GM19099 (cell line): Measurements from ENCODE around the gene KIAA1217.

Experiments used
- POLR2A ChIP-seq: IDR thresholded peaks from 3 replicates; pipeline ENCODE4 v1.6.1; 2011; ENCODE audit warnings: low read depth; ENCODE audit not compliant: insufficient read length; ENCODE audit errors: extremely low read depth

The KIAA1217 gene

GRCh38 chr10:24350070-24350921 is 141.4 kb downstream of the KIAA1217 start:
- no peak for TF ChIP-seq POLR2A

GRCh38 chr10:24351961-24352360 is 143.0 kb downstream of the KIAA1217 start:
- TF ChIP-seq POLR2A: no peak

DNA sequence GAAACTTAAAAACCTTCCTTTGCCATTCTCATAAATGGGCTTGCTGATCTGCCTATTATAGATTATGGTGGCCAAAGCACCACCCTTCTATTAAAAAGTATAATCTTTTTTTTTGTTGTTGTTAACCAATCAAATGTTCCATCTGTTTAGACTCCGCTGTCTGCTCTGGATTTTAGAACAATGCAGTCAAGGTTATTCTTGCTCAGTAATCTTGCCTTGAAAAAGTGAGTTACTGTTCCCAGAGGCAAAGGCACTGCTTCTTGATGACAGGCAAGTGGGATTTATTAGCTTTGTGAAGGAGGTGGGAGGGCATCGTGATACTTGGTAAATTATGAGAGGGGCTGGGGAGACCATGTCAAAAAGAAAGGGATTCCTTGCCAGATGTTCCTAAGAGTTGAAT is 143.5 kb downstream of the KIAA1217 start:
- TF ChIP-seq POLR2A: no peak

DNA sequence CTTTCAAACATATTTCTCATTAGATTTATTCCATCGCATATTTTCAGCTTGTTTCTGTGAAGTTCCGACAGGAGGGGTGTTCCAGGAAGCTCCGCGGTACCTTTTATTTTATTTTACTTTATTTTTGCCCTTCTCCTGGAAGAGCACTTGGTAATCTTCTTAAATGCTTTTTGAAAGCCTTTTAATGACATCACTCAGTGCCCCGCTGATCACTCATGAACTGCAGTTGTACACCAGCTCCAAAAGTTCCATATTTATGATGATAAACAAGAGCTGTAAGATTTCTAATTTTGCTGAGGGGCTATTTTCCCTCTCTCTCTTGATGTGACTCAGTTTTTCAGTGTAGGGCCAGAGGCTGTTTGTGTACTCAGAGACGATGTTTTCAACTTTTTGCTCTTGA is 144.4 kb downstream of the KIAA1217 start:
- TF ChIP-seq POLR2A: no peak

DNA sequence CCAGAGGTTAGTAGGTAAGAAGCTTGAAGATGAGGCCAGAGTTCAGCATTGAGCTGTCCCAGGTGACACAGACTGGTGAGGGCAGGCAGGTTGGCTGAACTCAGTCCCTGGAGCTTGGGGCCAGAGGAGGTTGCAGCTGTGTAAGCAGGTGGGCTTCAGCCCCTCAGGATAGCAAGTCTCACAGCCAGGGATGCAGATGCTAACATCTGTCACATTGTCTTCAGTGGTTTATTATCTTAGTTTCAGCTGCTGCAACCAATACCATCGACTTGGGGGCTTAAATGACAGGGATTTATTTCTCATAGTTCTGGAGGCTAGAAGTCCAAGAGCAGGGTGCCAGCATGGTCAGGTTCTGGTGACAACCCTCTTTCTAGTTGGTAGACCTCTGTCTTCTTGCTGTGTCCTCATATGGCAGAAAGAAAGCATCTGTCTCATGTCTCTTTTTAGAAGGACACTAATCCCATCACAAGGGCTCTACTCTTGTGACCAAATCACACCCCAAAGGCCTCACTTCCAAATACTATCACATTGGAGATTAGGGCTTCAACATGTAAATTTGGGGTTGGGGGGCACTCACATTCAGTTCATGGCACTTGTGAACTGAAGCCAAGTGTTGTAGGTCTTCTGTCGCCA is 146.2 kb downstream of the KIAA1217 start:
- no peak for TF ChIP-seq POLR2A

DNA sequence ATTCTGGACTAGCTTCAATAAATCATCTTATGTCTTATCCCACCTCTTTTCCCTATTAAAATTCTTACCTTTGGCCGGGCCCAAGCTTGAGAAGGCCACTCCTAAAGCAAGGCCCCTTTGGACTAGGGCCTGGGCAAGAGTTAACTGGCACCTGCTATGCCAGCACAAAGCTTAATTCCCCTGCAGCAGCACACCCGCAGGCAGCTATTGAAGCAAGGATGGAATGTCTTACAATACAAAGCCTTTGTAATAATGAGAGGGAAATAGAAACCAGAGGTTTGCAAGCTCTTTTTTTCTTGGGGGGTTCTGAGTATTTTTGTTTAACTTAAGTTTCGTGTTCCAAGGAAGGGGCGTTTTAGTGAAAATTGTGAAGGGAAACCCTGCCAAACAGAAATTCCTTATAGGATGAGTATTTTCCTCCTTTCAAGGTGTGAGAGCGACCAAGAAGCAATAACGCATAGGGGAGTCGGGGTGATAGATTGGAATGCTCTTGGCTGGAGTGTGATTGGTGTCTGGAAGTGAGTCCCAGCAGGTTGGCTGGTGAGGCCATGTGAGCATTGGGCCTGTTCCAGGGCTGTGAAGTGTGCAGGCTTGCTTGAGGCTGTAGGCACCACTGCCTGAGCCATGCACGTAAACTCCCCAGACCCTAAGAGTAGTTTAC is 148.5 kb downstream of the KIAA1217 start:
- TF ChIP-seq POLR2A: no peak

GRCh38 chr10:24358022-24358421 is 149.1 kb downstream of the KIAA1217 start:
- TF ChIP-seq POLR2A: no peak

DNA sequence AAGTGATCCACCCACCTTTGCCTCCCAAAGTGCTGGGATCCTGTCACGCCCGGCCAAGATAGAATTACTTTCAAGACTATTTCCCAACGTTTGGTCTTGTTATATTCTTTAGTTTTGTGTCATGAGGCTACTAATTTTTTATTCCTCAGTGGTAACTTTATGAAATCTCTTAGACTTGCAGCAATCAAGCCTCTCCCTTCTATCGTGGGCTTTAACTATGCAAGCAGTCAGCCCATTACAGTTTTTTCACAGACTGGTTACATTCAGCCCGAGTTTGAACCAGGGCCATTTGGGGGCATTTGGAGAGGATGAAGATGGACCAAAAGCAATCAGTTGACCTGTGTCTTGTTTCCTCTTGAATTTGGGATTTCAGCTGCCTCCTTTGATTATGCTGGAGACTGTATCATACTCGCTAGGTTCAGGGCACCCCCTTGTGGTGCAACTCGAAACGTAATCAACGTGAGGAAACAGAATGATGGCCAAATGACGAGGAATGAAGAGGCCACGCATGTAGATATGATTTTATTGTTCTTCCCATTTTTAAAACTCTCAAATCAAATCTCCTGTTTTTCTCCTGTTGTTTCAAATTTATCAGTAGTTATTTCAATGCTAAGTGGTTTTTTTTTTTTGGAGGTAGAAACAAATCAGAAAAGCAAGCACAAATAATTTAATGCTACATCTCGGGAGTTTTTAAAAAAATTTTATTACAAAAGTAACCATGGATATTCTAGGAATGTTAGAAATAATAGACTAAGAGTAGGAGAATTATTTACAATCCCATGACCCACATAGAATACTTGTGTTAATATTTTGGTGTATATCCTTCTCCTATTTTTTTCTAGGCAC is 151.6 kb downstream of the KIAA1217 start:
- TF ChIP-seq POLR2A: no peak

GRCh38 chr10:24363070-24363469 is 154.1 kb downstream of the KIAA1217 start:
- no peak for TF ChIP-seq POLR2A

- no peak for TF ChIP-seq POLR2A
These were observed 158.8 kb downstream of the KIAA1217 start for GRCh38 chr10:24367688-24368087.

- no peak for TF ChIP-seq POLR2A
These were observed 161.9 kb downstream of the KIAA1217 start for GRCh38 chr10:24370877-24371276.

DNA sequence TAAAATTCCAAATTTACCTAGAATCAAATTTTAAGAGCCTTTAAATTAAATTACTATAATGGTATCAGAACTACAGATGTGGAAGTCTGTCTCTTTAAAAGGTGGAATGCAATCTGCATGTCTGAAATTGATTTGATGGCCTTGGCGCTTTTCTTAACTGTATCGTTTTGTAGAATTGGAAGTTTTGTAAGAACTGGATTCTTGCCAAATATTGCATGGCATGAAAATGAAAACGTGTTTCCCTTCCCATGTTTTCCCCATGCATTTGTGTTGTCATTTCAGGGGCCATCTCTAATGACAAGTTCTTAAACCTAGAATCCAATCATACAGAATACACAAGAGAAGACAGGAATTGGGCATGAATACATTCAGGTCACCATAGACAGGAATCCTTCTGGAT is 162.5 kb downstream of the KIAA1217 start:
- no peak for TF ChIP-seq POLR2A

DNA sequence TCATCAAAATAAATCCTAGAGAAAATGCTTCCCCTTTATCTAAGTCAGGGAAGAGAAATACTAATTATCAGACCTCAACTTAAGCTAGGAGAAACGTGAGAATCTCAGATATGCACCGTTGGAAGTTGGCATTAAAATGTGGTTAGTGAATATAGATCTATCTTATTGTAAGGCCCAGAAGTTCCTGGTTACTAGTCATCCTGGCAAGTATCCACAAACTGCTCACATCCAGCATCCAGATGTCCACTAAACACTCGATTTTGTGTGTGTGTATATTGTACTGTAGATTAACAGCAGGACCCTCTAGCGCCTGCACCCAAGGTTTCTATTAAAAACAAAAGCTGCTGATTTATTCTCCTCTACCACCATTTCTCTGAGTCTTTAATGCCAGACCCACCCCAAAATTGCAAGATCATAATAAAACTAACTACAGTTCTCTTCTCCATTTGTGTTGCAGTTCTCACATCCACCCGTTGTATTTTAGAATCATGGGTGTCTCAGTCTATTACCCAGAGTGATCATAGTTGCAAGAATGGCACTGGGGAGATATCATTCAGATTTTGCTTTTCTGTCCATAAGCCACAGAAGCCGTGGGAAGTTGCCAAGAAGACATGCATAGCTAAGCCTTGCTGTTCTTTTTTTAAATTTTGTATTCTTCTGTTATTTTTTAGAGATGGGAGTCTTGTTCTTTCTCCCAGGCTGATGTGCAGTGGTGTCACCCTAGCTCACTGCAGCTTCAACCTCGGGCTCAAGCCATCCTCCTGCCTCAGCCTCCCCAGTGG is 165.4 kb downstream of the KIAA1217 start:
- no peak for TF ChIP-seq POLR2A

- TF ChIP-seq POLR2A: no peak
These were observed 166.6 kb downstream of the KIAA1217 start for GRCh38 chr10:24375510-24375909.
